ENCODE results near the gene TRIM8. TPM values are rescaled to one million over a fixed set of nuclear protein-coding genes. Genes with fewer than 3 reads are reported as not detected.

The TRIM8 gene
- total and polyA plus RNA-seq, 2 of the 8 experiments (the other 6 are each of a cell fraction or from before 2014, with no cell fraction given), result 24.9 to 38.8 TPM

GRCh38 chr10:102642736-102643335 is 1.4 kb upstream of the TRIM8 start (continued):
- no peak for TF ChIP-seq CHD7 (IDR thresholded peaks at IDR 0.05; ENCODE audit: insufficient replicate concordance, low read length)
- no peak for TF ChIP-seq USF2 (IDR thresholded peaks at IDR 0.05; ENCODE audit: low read length)
